ENCODE data around the gene APOL4.
"Not testable (repeated sequence)": the region's sequence is repeated elsewhere in the genome, so short reads cannot be mapped to it uniquely, and the experiment has no call there.

The APOL4 gene

DNA sequence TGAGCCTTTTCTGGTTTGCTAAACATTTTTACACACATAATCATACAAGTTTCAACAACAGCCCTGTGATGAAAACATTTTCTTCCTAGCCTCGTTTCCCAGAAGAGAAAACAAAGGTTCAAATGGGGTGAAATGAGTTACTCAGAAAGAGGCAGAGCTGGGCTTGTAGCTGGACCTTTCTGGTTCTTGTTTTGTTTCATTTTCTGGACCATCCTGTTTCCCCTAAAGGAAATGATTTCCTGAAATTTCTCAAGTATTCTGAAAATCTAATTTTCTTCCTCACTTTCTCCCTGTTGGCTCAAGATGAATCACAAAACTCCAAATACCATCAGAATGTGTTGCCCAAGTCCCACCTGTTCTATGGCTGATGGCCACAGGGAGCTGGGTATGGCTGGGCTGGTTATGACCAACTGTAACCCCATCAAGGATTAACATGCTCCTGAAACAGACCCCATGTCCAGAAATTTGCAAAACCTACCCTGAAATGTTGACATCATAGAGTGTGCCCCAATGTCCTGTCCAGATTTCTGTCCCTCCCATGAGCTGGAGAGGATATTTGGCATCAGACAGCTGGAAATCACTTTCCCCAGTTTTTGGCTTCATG is 6.7 kb upstream of the APOL4 start:
- Histone ChIP-seq H3K27me3 (ENCODE audit: insufficient read depth, poor library complexity, severe bottlenecking) (no peaks in the 10 kb centered on the region), H3K4me3 (replicated peaks; ENCODE audit: insufficient read depth, low read length) (no peak overlapping the region), H3K27ac (replicated peaks) (no peak overlapping the region)
- DNase-seq (ENCODE audit: low read depth in 1 of 2, low spot score in 1 of 2): no peak
- TF ChIP-seq GABPA (IDR thresholded peaks at IDR 0.05; ENCODE audit: low read depth) (no peak), POLR2AphosphoS5 (IDR thresholded peaks at IDR 0.05; ENCODE audit: low read depth) (no peak), SPI1 (IDR thresholded peaks at IDR 0.05; ENCODE audit: borderline replicate concordance, low read depth) (no peak)
- TF ChIP-seq, protein P1, sequence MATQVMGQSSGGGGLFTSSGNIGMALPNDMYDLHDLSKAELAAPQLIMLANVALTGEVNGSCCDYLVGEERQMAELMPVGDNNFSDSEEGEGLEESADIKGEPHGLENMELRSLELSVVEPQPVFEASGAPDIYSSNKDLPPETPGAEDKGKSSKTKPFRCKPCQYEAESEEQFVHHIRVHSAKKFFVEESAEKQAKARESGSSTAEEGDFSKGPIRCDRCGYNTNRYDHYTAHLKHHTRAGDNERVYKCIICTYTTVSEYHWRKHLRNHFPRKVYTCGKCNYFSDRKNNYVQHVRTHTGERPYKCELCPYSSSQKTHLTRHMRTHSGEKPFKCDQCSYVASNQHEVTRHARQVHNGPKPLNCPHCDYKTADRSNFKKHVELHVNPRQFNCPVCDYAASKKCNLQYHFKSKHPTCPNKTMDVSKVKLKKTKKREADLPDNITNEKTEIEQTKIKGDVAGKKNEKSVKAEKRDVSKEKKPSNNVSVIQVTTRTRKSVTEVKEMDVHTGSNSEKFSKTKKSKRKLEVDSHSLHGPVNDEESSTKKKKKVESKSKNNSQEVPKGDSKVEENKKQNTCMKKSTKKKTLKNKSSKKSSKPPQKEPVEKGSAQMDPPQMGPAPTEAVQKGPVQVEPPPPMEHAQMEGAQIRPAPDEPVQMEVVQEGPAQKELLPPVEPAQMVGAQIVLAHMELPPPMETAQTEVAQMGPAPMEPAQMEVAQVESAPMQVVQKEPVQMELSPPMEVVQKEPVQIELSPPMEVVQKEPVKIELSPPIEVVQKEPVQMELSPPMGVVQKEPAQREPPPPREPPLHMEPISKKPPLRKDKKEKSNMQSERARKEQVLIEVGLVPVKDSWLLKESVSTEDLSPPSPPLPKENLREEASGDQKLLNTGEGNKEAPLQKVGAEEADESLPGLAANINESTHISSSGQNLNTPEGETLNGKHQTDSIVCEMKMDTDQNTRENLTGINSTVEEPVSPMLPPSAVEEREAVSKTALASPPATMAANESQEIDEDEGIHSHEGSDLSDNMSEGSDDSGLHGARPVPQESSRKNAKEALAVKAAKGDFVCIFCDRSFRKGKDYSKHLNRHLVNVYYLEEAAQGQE (IDR thresholded peaks at IDR 0.05; ENCODE audit: insufficient replicate concordance, low read depth): no peak
- TF ChIP-seq, protein P2, sequence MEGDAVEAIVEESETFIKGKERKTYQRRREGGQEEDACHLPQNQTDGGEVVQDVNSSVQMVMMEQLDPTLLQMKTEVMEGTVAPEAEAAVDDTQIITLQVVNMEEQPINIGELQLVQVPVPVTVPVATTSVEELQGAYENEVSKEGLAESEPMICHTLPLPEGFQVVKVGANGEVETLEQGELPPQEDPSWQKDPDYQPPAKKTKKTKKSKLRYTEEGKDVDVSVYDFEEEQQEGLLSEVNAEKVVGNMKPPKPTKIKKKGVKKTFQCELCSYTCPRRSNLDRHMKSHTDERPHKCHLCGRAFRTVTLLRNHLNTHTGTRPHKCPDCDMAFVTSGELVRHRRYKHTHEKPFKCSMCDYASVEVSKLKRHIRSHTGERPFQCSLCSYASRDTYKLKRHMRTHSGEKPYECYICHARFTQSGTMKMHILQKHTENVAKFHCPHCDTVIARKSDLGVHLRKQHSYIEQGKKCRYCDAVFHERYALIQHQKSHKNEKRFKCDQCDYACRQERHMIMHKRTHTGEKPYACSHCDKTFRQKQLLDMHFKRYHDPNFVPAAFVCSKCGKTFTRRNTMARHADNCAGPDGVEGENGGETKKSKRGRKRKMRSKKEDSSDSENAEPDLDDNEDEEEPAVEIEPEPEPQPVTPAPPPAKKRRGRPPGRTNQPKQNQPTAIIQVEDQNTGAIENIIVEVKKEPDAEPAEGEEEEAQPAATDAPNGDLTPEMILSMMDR (IDR thresholded peaks at IDR 0.05; ENCODE audit: insufficient read depth, low read length): no peak

DNA sequence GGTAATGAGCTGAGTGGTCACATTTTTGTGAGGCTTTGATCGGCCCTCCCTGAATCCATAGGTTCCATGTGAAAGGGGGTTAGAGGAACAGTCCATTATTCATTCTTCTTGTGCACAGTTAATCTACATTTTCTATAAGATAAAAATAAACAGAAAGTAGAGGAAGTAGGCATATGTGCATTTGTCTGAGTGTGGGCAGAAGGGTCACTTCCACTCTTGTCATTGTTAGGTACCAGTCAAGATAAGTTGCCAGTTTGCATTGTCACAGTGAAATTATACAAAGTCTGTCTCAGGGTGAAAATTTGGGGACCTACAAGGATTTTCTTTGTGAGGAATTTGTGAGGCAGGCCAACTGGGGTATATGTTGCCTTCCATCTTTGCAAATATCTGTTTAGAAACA is 4.6 kb upstream of the APOL4 start:
- no peak overlapping the region for H3K4me3 ChIP-seq (replicated peaks; ENCODE audit: insufficient read depth, low read length)
- no peak for TF ChIP-seq POLR2AphosphoS5 (IDR thresholded peaks at IDR 0.05; ENCODE audit: low read depth)
- TF ChIP-seq, protein P1 (IDR thresholded peaks at IDR 0.05; ENCODE audit: insufficient replicate concordance, low read depth): no peak
- no peak for TF ChIP-seq GABPA (IDR thresholded peaks at IDR 0.05; ENCODE audit: low read depth)
- TF ChIP-seq, protein P2 (IDR thresholded peaks at IDR 0.05; ENCODE audit: insufficient read depth, low read length): no peak
- TF ChIP-seq SPI1 (IDR thresholded peaks at IDR 0.05; ENCODE audit: borderline replicate concordance, low read depth): no peak

DNA sequence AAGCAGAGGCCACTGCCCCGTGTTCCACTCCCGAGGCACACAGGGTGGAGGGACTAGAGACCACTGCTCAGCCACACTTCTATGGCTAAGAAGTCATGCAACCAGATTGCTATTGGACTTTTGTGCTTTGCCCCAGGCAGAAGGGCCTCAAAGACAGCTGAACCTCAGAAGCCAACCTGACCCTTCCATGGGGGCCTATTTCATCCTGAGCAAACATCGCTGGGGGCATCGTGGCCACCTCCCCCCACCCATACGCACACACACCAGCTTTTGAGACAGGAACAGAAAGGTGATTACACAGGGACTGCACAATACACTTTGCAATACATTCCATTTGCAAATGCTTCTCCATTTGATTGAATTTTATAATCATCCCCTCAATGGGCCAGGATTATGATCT is 4.0 kb upstream of the APOL4 start:
- not testable (repeated sequence) for H3K4me3 ChIP-seq (replicated peaks; ENCODE audit: insufficient read depth, low read length); H3K27ac ChIP-seq (replicated peaks); DNase-seq (ENCODE audit: low read depth in 1 of 2, low spot score in 1 of 2); H3K27me3 ChIP-seq (ENCODE audit: insufficient read depth, poor library complexity, severe bottlenecking)

More for the DNA sequence above, 4.6 kb upstream of the APOL4 start:
- Histone ChIP-seq H3K27me3 (ENCODE audit: insufficient read depth, poor library complexity, severe bottlenecking) (no peaks in the 10 kb centered on the region), H3K27ac (replicated peaks) (no peak overlapping the region)
- DNase-seq (ENCODE audit: low read depth in 1 of 2, low spot score in 1 of 2): no peak

DNA sequence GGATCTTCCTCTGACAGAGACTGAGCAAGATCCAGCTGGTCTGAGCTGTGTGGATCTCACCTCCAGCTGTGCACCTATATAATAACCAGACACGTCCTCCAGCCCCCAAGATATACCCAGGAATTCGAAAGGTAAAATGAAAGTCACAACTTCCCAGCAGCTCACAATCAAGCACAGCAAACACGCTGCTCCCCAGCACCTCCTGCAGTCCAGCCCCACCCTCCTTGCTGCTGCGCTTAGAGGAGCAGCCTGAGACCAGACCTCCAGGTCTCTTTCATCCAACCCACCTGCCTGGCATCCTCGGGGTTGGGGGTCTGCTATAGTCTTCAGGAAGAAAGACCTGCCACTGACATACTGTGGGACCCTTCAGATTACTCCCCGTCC is 3.0 kb upstream of the APOL4 start:
- H3K27me3 ChIP-seq (ENCODE audit: insufficient read depth, poor library complexity, severe bottlenecking): no peaks in the 10 kb centered on the region
- no peak overlapping the region for H3K27ac ChIP-seq (replicated peaks)
- no peak for DNase-seq (ENCODE audit: low read depth in 1 of 2, low spot score in 1 of 2)
- TF ChIP-seq, protein P2 (IDR thresholded peaks at IDR 0.05; ENCODE audit: insufficient read depth, low read length): no peak
- TF ChIP-seq GABPA (IDR thresholded peaks at IDR 0.05; ENCODE audit: low read depth) (no peak), SPI1 (IDR thresholded peaks at IDR 0.05; ENCODE audit: borderline replicate concordance, low read depth) (no peak), POLR2AphosphoS5 (IDR thresholded peaks at IDR 0.05; ENCODE audit: low read depth) (no peak)
- TF ChIP-seq, protein P1 (IDR thresholded peaks at IDR 0.05; ENCODE audit: insufficient replicate concordance, low read depth): no peak
- H3K4me3 ChIP-seq (replicated peaks; ENCODE audit: insufficient read depth, low read length): no peak overlapping the region

Data from HL-60 (cell line).